Stimulated activated naive CD8-positive, alpha-beta T cell treated with anti-CD3 and anti-CD28 coated beads, Interleukin-15, Interleukin-2, amounts not matched to agents 100 U/mL and 50 U/mL, for 24 hours (primary cell): ENCODE data around the gene MARCHF9.
"Not testable (repeated sequence)": the region's sequence is repeated elsewhere in the genome, so short reads cannot be mapped to it uniquely, and the experiment has no call there.

Experiments
- ATAC-seq: fragments of 150-1000 bp; cut with Tn5 transposase; one replicate; pipeline ENCODE4 v1.10.0; 2021
- DNase-seq: peaks from one replicate; pipeline ENCODE4 v3.0.0; 2021

MARCHF9 gene

GRCh38 chr12:57769594-57769993, 14.7 kb downstream of the MARCHF9 start:
- DNase-seq (no peak), ATAC-seq (no peak)

- DNase-seq = no peak
- ATAC-seq = no peak
Observed at GRCh38 chr12:57770734-57771133, 15.8 kb downstream of the MARCHF9 start.

GRCh38 chr12:57771236-57771872, 16.5 kb downstream of the MARCHF9 start:
- peak; percentile 68 for ATAC-seq
- peak; percentile 93 for DNase-seq

GRCh38 chr12:57771873-57772428, 17.0 kb downstream of the MARCHF9 start, which contains the start of gene METTL1:
METTL1 (minus strand) TSS chr12:57772105; CDS start chr12:57772083, 22 bp downstream.
- peak; percentile 94 for ATAC-seq

GRCh38 chr12:57772429-57773322, 17.8 kb downstream of the MARCHF9 start, which contains the start of gene EEF1AKMT3:
EEF1AKMT3 (plus strand) TSS chr12:57772614; CDS start chr12:57772725, 111 bp downstream.
- DNase-seq (peak; percentile 60), ATAC-seq (peak; percentile 16)

More at GRCh38 chr12:57771873-57772428, 17.0 kb downstream of the MARCHF9 start, which contains the start of gene METTL1:
- peak; percentile 93 for DNase-seq

- ATAC-seq, DNase-seq: not testable (repeated sequence)
Observed at GRCh38 chr12:57774634-57775033, 19.7 kb downstream of the MARCHF9 start.

- ATAC-seq = no peak
- no peak for DNase-seq
Observed at GRCh38 chr12:57775044-57775443, 20.1 kb downstream of the MARCHF9 start.

- ATAC-seq (no peak), DNase-seq (no peak)
Observed at GRCh38 chr12:57775563-57776246, 20.8 kb downstream of the MARCHF9 start.

GRCh38 chr12:57776247-57776587, 21.3 kb downstream of the MARCHF9 start:
- no peak for ATAC-seq

GRCh38 chr12:57777367-57777766, 22.5 kb downstream of the MARCHF9 start:
- no peak for ATAC-seq
- no peak for DNase-seq

More at GRCh38 chr12:57776247-57776587, 21.3 kb downstream of the MARCHF9 start:
- no peak for DNase-seq

GRCh38 chr12:57777911-57778310, 23.0 kb downstream of the MARCHF9 start:
- DNase-seq (no peak), ATAC-seq (no peak)

- DNase-seq (no peak), ATAC-seq (no peak)
Observed at GRCh38 chr12:57779736-57780135, 24.8 kb downstream of the MARCHF9 start.

- no peak for DNase-seq
- ATAC-seq = no peak
Observed at GRCh38 chr12:57780284-57780897, 25.5 kb downstream of the MARCHF9 start.

- DNase-seq (no peak), ATAC-seq (no peak)
Observed at GRCh38 chr12:57781244-57781643, 26.3 kb downstream of the MARCHF9 start.

GRCh38 chr12:57781801-57782200, 26.9 kb downstream of the MARCHF9 start:
- no peak for DNase-seq
- ATAC-seq = no peak

GRCh38 chr12:57782243-57782607, 27.3 kb downstream of the MARCHF9 start:
- DNase-seq = no peak
- ATAC-seq = no peak

- DNase-seq (peak; percentile 99), ATAC-seq (peak; percentile 87)
Observed at GRCh38 chr12:57782608-57783465, 27.9 kb downstream of the MARCHF9 start, which contains the start of gene TSFM. TSFM (plus strand) TSS chr12:57782787; CDS start chr12:57782802, 15 bp downstream.

GRCh38 chr12:57783466-57783801, 28.5 kb downstream of the MARCHF9 start:
- no peak for ATAC-seq
- no peak for DNase-seq

GRCh38 chr12:57783861-57784260, 29.0 kb downstream of the MARCHF9 start:
- DNase-seq (no peak), ATAC-seq (no peak)

GRCh38 chr12:57793920-57794319, 39.0 kb downstream of the MARCHF9 start:
- DNase-seq (no peak), ATAC-seq (no peak)

- DNase-seq = no peak
- no peak for ATAC-seq
Observed at GRCh38 chr12:57795354-57795753, 40.5 kb downstream of the MARCHF9 start.
